HepG2 (cell line): ENCODE data around the gene MAP3K20. TPM values are rescaled to one million over a fixed set of nuclear protein-coding genes. Genes with fewer than 3 reads are reported as not detected.

Experiments used
- ATAC-seq: fragments of 200-7000 bp; cut with Tn5 transposase; 3 replicates; pipeline ENCODE4 v1.9.1; 2020; ENCODE audit warnings: mild to moderate bottlenecking, moderate library complexity
- BruUV-seq: library from RNA; stranded (reverse); fragments of 400-500 nt; replicated peaks from 2 replicates; lab custom pipeline; 2021; lab: Mats Ljungman, UMichigan
- CTCF ChIA-PET: fragments of 300-600 bp; formaldehyde crosslinking; extraction: SDS; loops from one replicate; lab custom pipeline; 2021; ENCODE audit warnings: low total read pairs, inconsistent platforms, low intra/inter-chr PET ratio; lab: Yijun Ruan, JAX
- POLR2A ChIA-PET: fragments of 350-600 bp; sonication (Branson Sonifier 250); formaldehyde crosslinking; loops from one replicate; lab custom pipeline; 2020; ENCODE audit warnings: antibody characterized with exemption, inconsistent platforms; lab: Yijun Ruan, JAX
- DNase-seq: peaks from one replicate; pipeline ENCODE4 v3.0.0-alpha.2; 2015; ENCODE audit warnings: low spot score
- FAIRE-seq: peaks from 3 replicates; lab custom pipeline; 2011; peaks lifted over from hg19 to GRCh38; lab: Jason Lieb, UNC
- H2AFZ ChIP-seq: one replicate; pipeline ENCODE4 v1.6.1; 2011; ENCODE audit warnings: low read length, inconsistent platforms
- H3K27ac ChIP-seq: fragments of 300-600 bp; 3 replicates; pipeline ENCODE4 v1.8.0; 2011; ENCODE audit warnings: mixed run types, mild to moderate bottlenecking, mixed read lengths, low read length, inconsistent platforms; ENCODE audit not compliant: insufficient read depth; ENCODE audit errors: extremely low read length
- H3K27me3 ChIP-seq, 2 experiments: fragments of 200-600 bp in 1 of 2; 2 replicates in 1 of 2; 3 replicates in 1 of 2; pipeline versions ENCODE4 v1.6.0 to v1.8.0; 2011; ENCODE audit warnings: low read length in 2 of 2, mild to moderate bottlenecking in 2 of 2, moderate library complexity in 2 of 2, inconsistent platforms in 1 of 2; ENCODE audit not compliant: insufficient read depth in 2 of 2, control insufficient read depth in 1 of 2
- H3K36me3 ChIP-seq, 2 experiments: fragments of 200-600 bp in 1 of 2; replicated peaks in 1 of 2; 2 replicates in 1 of 2; 3 replicates in 1 of 2; pipeline versions ENCODE4 v1.5.1 to v1.8.0; 2011; ENCODE audit warnings: low read length in 2 of 2, inconsistent platforms in 1 of 2; ENCODE audit not compliant: insufficient read depth in 2 of 2, control insufficient read depth in 1 of 2
- H3K4me1 ChIP-seq: 2 replicates; pipeline ENCODE4 v1.5.1; 2012; ENCODE audit warnings: low read length, inconsistent platforms; ENCODE audit not compliant: insufficient read depth
- H3K4me2 ChIP-seq: 2 replicates; pipeline ENCODE4 v1.6.0; 2011; ENCODE audit warnings: low read depth, low read length, inconsistent platforms
- H3K4me3 ChIP-seq, 3 experiments: fragments of 200-600 bp in 1 of 3; sonication (generic), shearing (Covaris generic) in 1 of 3; replicated peaks in 1 of 3; 2 replicates each; pipeline ENCODE4 v1.5.1; 2011 to 2016; ENCODE audit warnings: low read length in 3 of 3, inconsistent platforms in 2 of 3, low read depth in 2 of 3, mild to moderate bottlenecking in 2 of 3, control low read depth in 1 of 3, mixed read lengths in 1 of 3; ENCODE audit not compliant: insufficient read depth in 1 of 3
- H3K79me2 ChIP-seq: one replicate; pipeline ENCODE4 v1.6.1; 2011; ENCODE audit warnings: low read length, inconsistent platforms; ENCODE audit not compliant: insufficient read depth
- H3K9ac ChIP-seq: 2 replicates; pipeline ENCODE4 v1.6.0; 2011; ENCODE audit warnings: mild to moderate bottlenecking, low read depth, low read length, inconsistent platforms; ENCODE audit not compliant: insufficient read depth
- H3K9me3 ChIP-seq: 2 replicates; pipeline ENCODE4 v1.5.1; 2012; ENCODE audit warnings: mild to moderate bottlenecking, low read length
- H4K20me1 ChIP-seq: 2 replicates; pipeline ENCODE4 v1.6.0; 2011; ENCODE audit warnings: inconsistent platforms, mild to moderate bottlenecking, low read length, moderate library complexity; ENCODE audit not compliant: insufficient read depth
- CCAR2 ChIP-seq: fragments of 200-400 bp; formaldehyde crosslinking; optimal IDR thresholded peaks from 2 replicates; pipeline ENCODE3; 2018; ENCODE audit warnings: low read depth, mild to moderate bottlenecking, low read length, moderate library complexity
- MTF2 ChIP-seq: sonication (generic); formaldehyde crosslinking; IDR thresholded peaks from 2 replicates; pipeline ENCODE4 v1.5.0; 2020; ENCODE audit warnings: missing genetic modification reagents, borderline replicate concordance
- MXD4 ChIP-seq: IDR thresholded peaks from 2 replicates; pipeline ENCODE4 v1.6.1; 2016; ENCODE audit warnings: mild to moderate bottlenecking, missing biosample characterization, missing genetic modification reagents
- NFIB ChIP-seq: sonication (generic); formaldehyde crosslinking; IDR thresholded peaks from 2 replicates; pipeline ENCODE4 v1.9.0; 2021; ENCODE audit warnings: missing genetic modification reagents, mild to moderate bottlenecking, borderline replicate concordance
- TFE3 ChIP-seq: IDR thresholded peaks from 2 replicates; pipeline ENCODE4 v1.6.1; 2016
- TGIF2 ChIP-seq: IDR thresholded peaks from 2 replicates; pipeline ENCODE4 v1.6.1; 2016; ENCODE audit warnings: control low read depth, missing compliant biosample characterization
- ZBTB8A ChIP-seq: sonication (generic); formaldehyde crosslinking; IDR thresholded peaks from 2 replicates; pipeline ENCODE4 v1.4.0; 2020; ENCODE audit warnings: mild to moderate bottlenecking, low read depth, missing genetic modification reagents, borderline replicate concordance
- ZMYM3 ChIP-seq: sonication (generic); formaldehyde crosslinking; IDR thresholded peaks from 2 replicates; pipeline ENCODE4 v1.5.1; 2020; ENCODE audit warnings: mild to moderate bottlenecking, missing genetic modification reagents
- ZNF263 ChIP-seq: sonication (generic); formaldehyde crosslinking; IDR thresholded peaks from 2 replicates; pipeline ENCODE4 v1.4.0; 2020; ENCODE audit warnings: missing genetic modification reagents
- ZNF496 ChIP-seq: sonication (generic); formaldehyde crosslinking; IDR thresholded peaks from 2 replicates; pipeline ENCODE4 v1.8.1; 2023; ENCODE audit warnings: mild to moderate bottlenecking, moderate library complexity, missing genetic modification reagents; ENCODE audit not compliant: insufficient replicate concordance
- ZNF512B ChIP-seq: sonication (generic); formaldehyde crosslinking; IDR thresholded peaks from 2 replicates; pipeline ENCODE4 v1.5.1; 2020; ENCODE audit warnings: missing genetic modification reagents, mild to moderate bottlenecking, borderline replicate concordance
- ZNF839 ChIP-seq: sonication (generic); formaldehyde crosslinking; IDR thresholded peaks from 2 replicates; pipeline ENCODE4 v1.4.0; 2020; ENCODE audit warnings: missing genetic modification reagents, mild to moderate bottlenecking, borderline replicate concordance
- WGBS: methylation state at CpG from one replicate; pipeline ENCODE4 v1.1.6; 2017; ENCODE audit warnings: low lambda C conversion rate; 5-methylcytosine and 5-hydroxymethylcytosine counted together
- in situ Hi-C: cut with HindIII; loops from 2 replicates; pipeline ENCODE4 v1.10.0; 2017; ENCODE audit warnings: low pct_unique_long_range_greater_than_20kb; ENCODE audit not compliant: extremely low pct_ligation_motif_present
- intact Hi-C: fragments of 100-400 bp; cut with micrococcal nuclease; formaldehyde crosslinking; loops from one replicate; pipeline ENCODE4 v1.10.0; 2022; ENCODE audit not compliant: unreplicated experiment
- polyA plus RNA-seq, 8 experiments: library from polyadenylated mRNA; depleted of rRNA in 3 of 8; stranded (reverse) in 7 of 8; unstranded in 1 of 8; fragments of >200 nt; fragmentation: Illumina TruSeq in 4 of 8; extraction: Trizol in 4 of 8; gene quantifications; 2 replicates each; pipeline versions ENCODE4 v1.2.1 to v1.2.3, GENCODE V29; 2011 to 2016; ENCODE audit warnings: low read depth in 4 of 8, missing spikeins in 1 of 8, mixed read lengths in 1 of 8; ENCODE audit not compliant: insufficient read depth in 1 of 8
- total RNA-seq, 5 experiments: library from RNA; depleted of rRNA; stranded (reverse); fragments of >200 nt; fragmentation: Illumina TruSeq; extraction: Trizol; gene quantifications; 2 replicates each; pipeline ENCODE4 v1.2.3, GENCODE V29; 2016; ENCODE audit warnings: low read depth in 1 of 5
- TF ChIP-seq, protein P1 (sequence below): sonication (generic); formaldehyde crosslinking; IDR thresholded peaks from 2 replicates; pipeline ENCODE4 v1.8.1; 2023; ENCODE audit warnings: mild to moderate bottlenecking, inconsistent platforms, moderate library complexity, missing genetic modification reagents, borderline replicate concordance

MAP3K20 gene
- total and polyA plus RNA-seq, 2 of the 13 experiments (the other 11 are each of a cell fraction or from before 2014, with no cell fraction given): 5.2 to 13.5 TPM

DNA sequence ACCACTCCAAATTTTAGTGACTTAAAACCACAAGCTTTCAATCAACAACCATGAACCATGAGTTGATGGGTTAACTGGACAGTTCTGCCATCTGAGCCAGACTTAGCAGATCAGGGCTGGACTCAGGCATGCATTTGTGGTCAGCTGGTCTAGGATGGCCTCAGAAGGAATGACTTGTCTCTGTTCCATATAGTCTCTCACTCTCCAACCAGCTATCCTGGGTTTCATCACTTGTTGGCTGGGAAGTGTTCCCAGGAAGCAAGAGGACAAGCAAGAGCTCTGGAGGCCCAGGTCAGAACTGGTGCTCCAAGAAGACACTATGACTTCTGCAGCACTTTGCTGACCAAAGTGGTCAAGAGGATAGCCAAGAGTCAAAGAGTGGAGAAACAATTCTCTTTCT is 17.5 kb upstream of the MAP3K20 start:
- no peak for FAIRE-seq
- CTCF ChIA-PET: no interaction called here
- POLR2A ChIA-PET: interaction anchor here (1.6 kb wide), 1 partner anchor 9 kb away, joined by 12 read pairs; no protein-coding TSS in a partner anchor
- TF ChIP-seq ZNF496 (CRISPR knock-in tag) (no peak), MXD4 (CRISPR knock-in tag) (no peak), ZNF512B (0 out of 2 replicates have a peak, but pooled peaks have one; percentile 27)
- DNase-seq: no peak
- ATAC-seq: peak; percentile 16
- no peaks in the 10 kb centered on the region for H3K9me3 ChIP-seq
- no peak overlapping the region for H3K9ac ChIP-seq
- H3K79me2 ChIP-seq: no peaks in the 10 kb centered on the region
- intact Hi-C loops: no loop called here
- no peaks in the 10 kb centered on the region for H3K36me3 ChIP-seq
- H3K27me3 ChIP-seq: no peaks in the 10 kb centered on the region
- no peak overlapping the region for H2AFZ ChIP-seq
- peaks cover 53% of the 10 kb centered on the region for H3K4me1 ChIP-seq
- no peak overlapping the region for H3K4me3 ChIP-seq
- peak overlapping the region; percentile 27; the same call in 1 of the 2 replicates for H3K4me2 ChIP-seq
- no peaks in the 10 kb centered on the region for H4K20me1 ChIP-seq
- H3K27ac ChIP-seq: no peak overlapping the region
- no TSS peak for BruUV-seq
- in situ Hi-C loops: no loop called here

DNA sequence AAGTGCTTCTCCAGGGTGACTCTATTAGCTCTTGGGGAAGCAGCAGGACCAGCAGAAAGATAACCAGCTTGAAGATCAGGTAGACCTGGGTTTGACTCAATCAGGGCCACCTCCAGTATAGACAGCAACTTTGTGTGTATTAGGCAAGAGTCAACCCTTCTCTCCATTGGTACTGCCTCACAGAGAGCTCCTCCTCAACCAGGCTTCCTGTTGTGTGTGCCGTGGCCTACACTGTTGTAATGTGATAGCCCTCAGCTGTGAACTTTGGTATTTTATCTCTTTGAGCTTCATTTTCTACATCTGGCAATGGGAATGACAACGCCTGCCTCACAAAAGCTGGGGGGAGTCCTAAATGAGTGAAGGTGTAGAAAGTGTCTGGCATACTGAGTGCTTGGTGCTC is 17.0 kb upstream of the MAP3K20 start:
- ChIA-PET POLR2A (interaction anchor here (1.6 kb wide), 1 partner anchor 10 kb away, joined by 12 read pairs; no protein-coding TSS in a partner anchor), CTCF (no interaction called here)
- no peaks in the 10 kb centered on the region for H3K36me3 ChIP-seq
- H3K4me1 ChIP-seq: peaks cover 51% of the 10 kb centered on the region
- BruUV-seq: no TSS peak
- H3K9me3 ChIP-seq: no peaks in the 10 kb centered on the region
- H3K27me3 ChIP-seq: no peaks in the 10 kb centered on the region
- ATAC-seq (peak; percentile 97), FAIRE-seq (peak; percentile 64), DNase-seq (peak; percentile 79)
- H3K27ac ChIP-seq: no peak overlapping the region
- no peak overlapping the region for H3K9ac ChIP-seq
- H2AFZ ChIP-seq: no peak overlapping the region
- no peaks in the 10 kb centered on the region for H3K79me2 ChIP-seq
- H3K4me3 ChIP-seq: peak overlapping the region in 1 of 3 experiments; percentile 6; a peak in 1 of 6 replicates
- in situ Hi-C loops: no loop called here
- peak overlapping the region; percentile 27 for H3K4me2 ChIP-seq
- H4K20me1 ChIP-seq: no peaks in the 10 kb centered on the region
- 0% methylated on average over 2 of the region's 2 CpGs for WGBS
- intact Hi-C loops: no loop called here
- no peak for TF ChIP-seq ZNF839 (CRISPR knock-in tag)
- TF ChIP-seq MTF2 (CRISPR knock-in tag): no peak
- TF ChIP-seq NFIB (CRISPR knock-in tag): no peak
- no peak for TF ChIP-seq ZNF263 (CRISPR knock-in tag)
- no peak for TF ChIP-seq ZMYM3 (CRISPR knock-in tag)
- TF ChIP-seq TGIF2 (CRISPR knock-in tag): no peak
- TF ChIP-seq, protein P1, sequence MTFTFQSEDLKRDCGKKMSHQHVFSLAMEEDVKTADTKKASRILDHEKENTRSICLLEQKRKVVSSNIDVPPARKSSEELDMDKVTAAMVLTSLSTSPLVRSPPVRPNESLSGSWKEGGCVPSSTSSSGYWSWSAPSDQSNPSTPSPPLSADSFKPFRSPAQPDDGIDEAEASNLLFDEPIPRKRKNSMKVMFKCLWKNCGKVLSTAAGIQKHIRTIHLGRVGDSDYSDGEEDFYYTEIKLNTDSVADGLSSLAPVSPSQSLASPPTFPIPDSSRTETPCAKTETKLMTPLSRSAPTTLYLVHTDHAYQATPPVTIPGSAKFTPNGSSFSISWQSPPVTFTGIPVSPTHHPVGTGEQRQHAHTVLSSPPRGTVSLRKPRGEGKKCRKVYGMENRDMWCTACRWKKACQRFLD: no peak
- no peak for TF ChIP-seq ZBTB8A (CRISPR knock-in tag)
- no peak for TF ChIP-seq CCAR2
- no peak for TF ChIP-seq TFE3 (CRISPR knock-in tag)
